ENCODE measurements around the gene NDUFS6. TPM values are rescaled to one million over a fixed set of nuclear protein-coding genes. Genes with fewer than 3 reads are reported as not detected.

NDUFS6 gene
- total and polyA plus RNA-seq, 2 of the 8 experiments (the other 6 are each of a cell fraction or from before 2014, with no cell fraction given), result 72.7 to 191 TPM

GRCh38 chr5:1791176-1791575, 10.0 kb upstream of the NDUFS6 start:
- no peaks in the 10 kb centered on the region for H3K23me2 ChIP-seq (ENCODE audit: low read depth, low read length)
- peaks cover 0 to under 1% (median 0%) of the 10 kb centered on the region in 4 experiments; a peak in 1 of 8 replicates for H3K36me3 ChIP-seq (ENCODE audit: control insufficient read depth in 2 of 4, insufficient read depth in 4 of 4, low read length in 3 of 4)
- CTCF ChIA-PET (ENCODE audit: partially characterized antibody), result no interaction called here
- H2BK120ac ChIP-seq (replicated peaks; ENCODE audit: low read depth, low read length), result no peak overlapping the region
- no peak overlapping the region for H3K27ac ChIP-seq (ENCODE audit: low read depth, low read length)
- H4K8ac ChIP-seq (ENCODE audit: extremely low read depth, insufficient read depth, low read length), result no peak overlapping the region
- H3K79me2 ChIP-seq (ENCODE audit: control insufficient read depth in 1 of 2, insufficient read depth in 2 of 2, low read length in 2 of 2), result no peaks in the 10 kb centered on the region
- H2AK5ac ChIP-seq (ENCODE audit: low read depth, low read length), result no peak overlapping the region
- H3K4me3 ChIP-seq (ENCODE audit: extremely low read depth in 1 of 4, insufficient read depth in 2 of 4, low read depth in 3 of 4, low read length in 4 of 4), result no peak overlapping the region
- no peak overlapping the region for H3K23ac ChIP-seq (ENCODE audit: insufficient read length)
- no peak overlapping the region for H3K4me2 ChIP-seq (ENCODE audit: insufficient read depth in 1 of 2, low read depth in 2 of 2, low read length in 2 of 2)
- no peak overlapping the region for H3K18ac ChIP-seq (ENCODE audit: extremely low read depth, low read length)
- H3K27me3 ChIP-seq (replicated peaks in 1 of 4; ENCODE audit: control insufficient read depth in 3 of 4, extremely low read depth in 1 of 4, insufficient read depth in 3 of 4, low read length in 3 of 4), result no peaks in the 10 kb centered on the region
- TF ChIP-seq SP2 (IDR thresholded peaks at IDR 0.05; ENCODE audit: low read length), result no peak
- no peak for TF ChIP-seq JUN (IDR thresholded peaks at IDR 0.05; ENCODE audit: low read depth, low read length)
- TF ChIP-seq MAX (IDR thresholded peaks at IDR 0.05), result no peak
- no peak for TF ChIP-seq BRCA1 (IDR thresholded peaks at IDR 0.05; ENCODE audit: low read depth, low read length)
- no peak for TF ChIP-seq KDM5A (IDR thresholded peaks at IDR 0.05; ENCODE audit: low read length)
- no peak for TF ChIP-seq ATF2 (IDR thresholded peaks at IDR 0.05; ENCODE audit: low read length)
- TF ChIP-seq CREB1 (IDR thresholded peaks at IDR 0.05), result no peak
- no peak for TF ChIP-seq CBX5 (IDR thresholded peaks at IDR 0.05; ENCODE audit: low read depth, low read length)
- no peaks in the 10 kb centered on the region for H3K79me1 ChIP-seq (ENCODE audit: low read depth, low read length)
- no peaks in the 10 kb centered on the region for H3K9me3 ChIP-seq (ENCODE audit: insufficient read depth in 2 of 2, low read depth in 1 of 2, low read length in 1 of 2)
- no peak overlapping the region for H2BK5ac ChIP-seq (ENCODE audit: low read depth, low read length)
- no peak overlapping the region for H3K56ac ChIP-seq (replicated peaks; ENCODE audit: insufficient read length, low read depth, low read length)
- no peak overlapping the region for H2BK12ac ChIP-seq (ENCODE audit: low read depth, low read length)
- H3K14ac ChIP-seq (ENCODE audit: insufficient read length), result no peak overlapping the region
- peaks cover under 1 to 3% of the 10 kb centered on the region in 2 experiments for H4K20me1 ChIP-seq (replicated peaks in 1 of 2; ENCODE audit: control insufficient read depth in 1 of 2, insufficient read depth in 2 of 2, low read length in 2 of 2)
- H4K91ac ChIP-seq (replicated peaks; ENCODE audit: insufficient read length, low read length), result no peak overlapping the region
- no peak overlapping the region for H4K5ac ChIP-seq (ENCODE audit: insufficient read length, low read depth, low read length)
- peaks cover 0 to 15% (median 12%) of the 10 kb centered on the region in 4 experiments; a peak in 5 of 7 replicates for H3K4me1 ChIP-seq (replicated peaks in 1 of 4; ENCODE audit: control insufficient read depth in 3 of 4, insufficient read depth in 4 of 4, low read length in 3 of 4)
- DNase-seq (ENCODE audit: low read depth in 1 of 2, low spot score in 2 of 2), result no peak
- H2BK15ac ChIP-seq (ENCODE audit: low read length), result no peak overlapping the region
- H2AFZ ChIP-seq (ENCODE audit: low read length), result no peak overlapping the region
- 89% methylated on average over 3 of the region's 3 CpGs; no CpG with 5 or more reads in 1 of the 2 experiments for WGBS, 2 experiments (ENCODE audit: extremely low coverage in 1 of 2, insufficient coverage in 1 of 2, insufficient read length in 1 of 2, insufficient replicate concordance in 2 of 2, low coverage in 1 of 2, low lambda C conversion rate in 2 of 2, missing lambda C conversion rate in 1 of 2)
- H3K4ac ChIP-seq (replicated peaks; ENCODE audit: insufficient read length, low read depth, low read length), result no peak overlapping the region
- H2BK20ac ChIP-seq (ENCODE audit: low read length), result no peak overlapping the region
- FAIRE-seq, result no peak
- POLR2A ChIA-PET (ENCODE audit: partially characterized antibody), result interaction anchor here (1.4 to 2.4 kb wide), 2 partner anchors 10 to 56 kb away, joined by 3 to 7 read pairs; partner anchors contain the start of gene NDUFS6
- no peak overlapping the region for H3K9ac ChIP-seq (replicated peaks in 1 of 4; ENCODE audit: extremely low read depth in 1 of 4, low read depth in 3 of 4, low read length in 3 of 4)
